ENCODE measurements around the gene DNAJC5.
"Not testable (repeated sequence)": the region's sequence is repeated elsewhere in the genome, so short reads cannot be mapped to it uniquely, and the experiment has no call there.

DNA sequence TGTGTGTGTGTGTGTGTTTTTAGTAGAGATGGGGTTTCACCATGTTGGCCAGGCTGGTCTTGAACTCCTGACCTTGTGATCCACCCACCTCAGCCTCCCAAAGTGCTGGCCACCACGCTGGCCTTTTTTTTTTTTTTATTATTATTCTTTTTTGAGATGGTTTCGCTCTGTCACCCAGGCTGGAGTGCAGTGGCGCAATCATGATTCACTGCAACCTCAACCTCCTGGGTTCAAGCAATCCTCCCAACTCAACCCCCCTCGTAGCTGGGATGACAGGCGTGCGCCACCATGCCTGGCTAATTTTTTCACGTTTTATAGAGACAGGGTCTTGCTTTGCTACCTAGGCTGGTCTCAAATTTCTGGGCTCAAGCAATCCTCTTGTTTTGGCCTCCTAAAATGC is 20.7 kb upstream of the DNAJC5 start:
- not testable (repeated sequence) for TF ChIP-seq POLR2A (IDR thresholded peaks at IDR 0.05)
- TF ChIP-seq, protein P1, sequence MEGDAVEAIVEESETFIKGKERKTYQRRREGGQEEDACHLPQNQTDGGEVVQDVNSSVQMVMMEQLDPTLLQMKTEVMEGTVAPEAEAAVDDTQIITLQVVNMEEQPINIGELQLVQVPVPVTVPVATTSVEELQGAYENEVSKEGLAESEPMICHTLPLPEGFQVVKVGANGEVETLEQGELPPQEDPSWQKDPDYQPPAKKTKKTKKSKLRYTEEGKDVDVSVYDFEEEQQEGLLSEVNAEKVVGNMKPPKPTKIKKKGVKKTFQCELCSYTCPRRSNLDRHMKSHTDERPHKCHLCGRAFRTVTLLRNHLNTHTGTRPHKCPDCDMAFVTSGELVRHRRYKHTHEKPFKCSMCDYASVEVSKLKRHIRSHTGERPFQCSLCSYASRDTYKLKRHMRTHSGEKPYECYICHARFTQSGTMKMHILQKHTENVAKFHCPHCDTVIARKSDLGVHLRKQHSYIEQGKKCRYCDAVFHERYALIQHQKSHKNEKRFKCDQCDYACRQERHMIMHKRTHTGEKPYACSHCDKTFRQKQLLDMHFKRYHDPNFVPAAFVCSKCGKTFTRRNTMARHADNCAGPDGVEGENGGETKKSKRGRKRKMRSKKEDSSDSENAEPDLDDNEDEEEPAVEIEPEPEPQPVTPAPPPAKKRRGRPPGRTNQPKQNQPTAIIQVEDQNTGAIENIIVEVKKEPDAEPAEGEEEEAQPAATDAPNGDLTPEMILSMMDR (IDR thresholded peaks at IDR 0.05), result not testable (repeated sequence)
